ENCODE measurements around the gene ANO1. TPM values are rescaled to one million over a fixed set of nuclear protein-coding genes. Genes with fewer than 3 reads are reported as not detected.

ANO1 gene
- total and polyA plus RNA-seq, 2 of the 8 experiments (the other 6 are each of a cell fraction or from before 2014, with no cell fraction given) = 4.7 to 5.0 TPM

- no peaks in the 10 kb centered on the region; a peak in 3 of 7 replicates for H3K4me1 ChIP-seq (replicated peaks in 1 of 4; ENCODE audit: control insufficient read depth in 3 of 4, insufficient read depth in 4 of 4, low read length in 3 of 4)
- no peak overlapping the region for H3K4me2 ChIP-seq (ENCODE audit: insufficient read depth in 1 of 2, low read depth in 2 of 2, low read length in 2 of 2)
- H3K9ac ChIP-seq (replicated peaks in 1 of 4; ENCODE audit: extremely low read depth in 1 of 4, low read depth in 3 of 4, low read length in 3 of 4) = no peak overlapping the region
- H2AFZ ChIP-seq (ENCODE audit: low read length) = no peak overlapping the region
- H3K27ac ChIP-seq (ENCODE audit: low read depth, low read length) = no peak overlapping the region
- H3K9me3 ChIP-seq (ENCODE audit: insufficient read depth in 2 of 2, low read depth in 1 of 2, low read length in 1 of 2) = no peaks in the 10 kb centered on the region
- H3K14ac ChIP-seq (ENCODE audit: insufficient read length) = no peak overlapping the region
- 0 out of 2 replicates have a peak overlapping the region, but pooled peaks have one; percentile 61 for H2BK15ac ChIP-seq (ENCODE audit: low read length)
- H2BK120ac ChIP-seq (replicated peaks; ENCODE audit: low read depth, low read length) = no peak overlapping the region
- FAIRE-seq = no peak
- no peak overlapping the region for H2BK12ac ChIP-seq (ENCODE audit: low read depth, low read length)
- H3K56ac ChIP-seq (replicated peaks; ENCODE audit: insufficient read length, low read depth, low read length) = no peak overlapping the region
- no peak overlapping the region for H4K91ac ChIP-seq (replicated peaks; ENCODE audit: insufficient read length, low read length)
- no peak overlapping the region for H3K18ac ChIP-seq (ENCODE audit: extremely low read depth, low read length)
- no peaks in the 10 kb centered on the region; a peak in 1 of 7 replicates for H3K27me3 ChIP-seq (replicated peaks in 1 of 4; ENCODE audit: control insufficient read depth in 3 of 4, extremely low read depth in 1 of 4, insufficient read depth in 3 of 4, low read length in 3 of 4)
- no peak overlapping the region for H2AK5ac ChIP-seq (ENCODE audit: low read depth, low read length)
- peak overlapping the region; percentile 41 for H4K8ac ChIP-seq (ENCODE audit: extremely low read depth, insufficient read depth, low read length)
- no peaks in the 10 kb centered on the region for H3K79me1 ChIP-seq (ENCODE audit: low read depth, low read length)
- no peaks in the 10 kb centered on the region for H4K20me1 ChIP-seq (replicated peaks in 1 of 2; ENCODE audit: control insufficient read depth in 1 of 2, insufficient read depth in 2 of 2, low read length in 2 of 2)
- CTCF ChIA-PET (ENCODE audit: partially characterized antibody) = interaction anchor here (0.7 to 9.6 kb wide), 10 partner anchors 11 to 247 kb away, joined by 3 to 78 read pairs (median 4); no protein-coding TSS in a partner anchor
- H3K79me2 ChIP-seq (ENCODE audit: control insufficient read depth in 1 of 2, insufficient read depth in 2 of 2, low read length in 2 of 2) = no peaks in the 10 kb centered on the region
- 92% methylated on average over 24 of the region's 24 CpGs; no CpG with 5 or more reads in 1 of the 2 experiments for WGBS, 2 experiments (ENCODE audit: extremely low coverage in 1 of 2, insufficient coverage in 1 of 2, insufficient read length in 1 of 2, insufficient replicate concordance in 2 of 2, low coverage in 1 of 2, low lambda C conversion rate in 2 of 2, missing lambda C conversion rate in 1 of 2)
- H2BK5ac ChIP-seq (ENCODE audit: low read depth, low read length) = 0 out of 2 replicates have a peak overlapping the region, but pooled peaks have one; percentile 23
- no peak overlapping the region for H3K4ac ChIP-seq (replicated peaks; ENCODE audit: insufficient read length, low read depth, low read length)
- no peak overlapping the region for H3K23ac ChIP-seq (ENCODE audit: insufficient read length)
- no peaks in the 10 kb centered on the region for H3K23me2 ChIP-seq (ENCODE audit: low read depth, low read length)
- no peak overlapping the region for H4K5ac ChIP-seq (ENCODE audit: insufficient read length, low read depth, low read length)
- H2BK20ac ChIP-seq (ENCODE audit: low read length) = no peak overlapping the region
- no peaks in the 10 kb centered on the region for H3K36me3 ChIP-seq (ENCODE audit: control insufficient read depth in 2 of 4, insufficient read depth in 4 of 4, low read length in 3 of 4)
- H3K4me3 ChIP-seq (ENCODE audit: extremely low read depth in 1 of 4, insufficient read depth in 2 of 4, low read depth in 3 of 4, low read length in 4 of 4) = no peak overlapping the region
- POLR2A ChIA-PET (ENCODE audit: partially characterized antibody) = interaction anchor here (0.7 kb wide), 1 partner anchor 98 kb away, joined by 3 read pairs; no protein-coding TSS in a partner anchor
- no peak for DNase-seq (ENCODE audit: low read depth in 1 of 2, low spot score in 2 of 2)
- TF ChIP-seq KDM1A (IDR thresholded peaks at IDR 0.05; ENCODE audit: borderline replicate concordance, low read length) (no peak), SIN3A (conservative IDR thresholded peaks at IDR 0.05 in 1 of 2, IDR thresholded peaks at IDR 0.05 in 1 of 2; ENCODE audit: low read depth in 1 of 2, low read length in 2 of 2) (no peak)
These were observed 81.8 kb downstream of the ANO1 start for GRCh38 chr11:70159627-70160570.
